Adrenal gland (tissue), 5 donors: Measurements from ENCODE around the gene FMN1.

ENCODE experiments used
- CTCF ChIP-seq, 6 experiments: fragments of 450-650 bp in 4 of 6; fragments of 200-600 bp in 2 of 6; sonication (generic) in 1 of 6; IDR thresholded peaks; 1 replicate in 5 of 6; 2 replicates in 1 of 6; pipeline versions ENCODE4 v1.5.1 to v1.8.0; 2016 to 2021; ENCODE audit warnings: antibody characterized with exemption in 6 of 6, mild to moderate bottlenecking in 2 of 6, moderate library complexity in 1 of 6
- POLR2A ChIP-seq, 2 donors: fragments of 450-650 bp; IDR thresholded peaks; one replicate each; pipeline ENCODE4 v1.6.1; 2017; ENCODE audit warnings: antibody characterized with exemption in 2 of 2, mild to moderate bottlenecking in 2 of 2, moderate library complexity in 1 of 2
- donor health status: DM: no; HTN: no; CAD: no.

- TF ChIP-seq CTCF (IDR thresholded peaks at IDR 0.05): no peak
- no peak for TF ChIP-seq POLR2A (IDR thresholded peaks at IDR 0.05)
These were observed 68.5 kb downstream of the FMN1 start for GRCh38 chr15:33125894-33126537.
